NCI-H345 treated with DMSO at 0.1 percent for 48 hours (cell line): ENCODE measurements around the gene SEMA4C.

Experiments
- DNase-seq: peaks from one replicate; lab custom pipeline; 2025; ENCODE audit not compliant: unreplicated experiment; lab: John Stamatoyannopoulos, UW

SEMA4C gene

DNA sequence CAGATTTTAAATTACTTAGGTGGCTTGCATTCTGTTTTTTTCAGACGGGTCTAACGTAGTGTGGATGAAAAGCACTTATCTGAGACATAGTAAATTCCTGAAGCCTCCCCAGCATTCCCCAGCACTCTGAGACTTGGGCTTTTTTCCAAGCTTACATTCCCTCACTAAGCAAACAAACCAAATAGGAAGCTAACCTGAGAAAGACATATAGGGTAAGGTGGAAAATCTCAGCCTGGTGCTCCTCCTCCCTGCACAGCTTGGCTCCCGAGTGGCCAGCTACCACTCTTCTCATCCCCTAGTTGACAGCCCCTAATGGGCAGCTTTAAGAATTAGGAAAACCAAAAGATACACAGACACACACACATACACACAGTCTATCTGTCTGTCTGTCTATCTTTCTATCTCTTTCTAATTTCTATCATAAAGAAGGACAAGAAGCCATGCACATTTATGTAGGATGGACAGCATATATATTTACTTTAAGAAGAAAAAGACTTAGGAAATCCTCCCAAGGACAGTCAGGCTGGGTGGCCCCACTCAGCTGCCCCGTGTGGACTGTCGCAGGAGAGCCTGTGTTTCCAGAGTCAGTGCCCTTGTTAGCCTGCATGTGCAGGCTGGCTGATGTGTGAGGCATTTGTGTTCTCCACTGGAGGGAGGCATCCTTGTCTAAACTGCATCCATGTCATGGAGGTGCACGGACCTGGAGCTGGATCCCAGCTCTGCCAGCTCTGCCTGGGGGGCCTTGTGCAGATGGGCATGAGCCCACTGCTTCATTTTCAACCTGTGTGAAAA lies 45.6 kb downstream of the SEMA4C start:
- DNase-seq, result no peak

DNA sequence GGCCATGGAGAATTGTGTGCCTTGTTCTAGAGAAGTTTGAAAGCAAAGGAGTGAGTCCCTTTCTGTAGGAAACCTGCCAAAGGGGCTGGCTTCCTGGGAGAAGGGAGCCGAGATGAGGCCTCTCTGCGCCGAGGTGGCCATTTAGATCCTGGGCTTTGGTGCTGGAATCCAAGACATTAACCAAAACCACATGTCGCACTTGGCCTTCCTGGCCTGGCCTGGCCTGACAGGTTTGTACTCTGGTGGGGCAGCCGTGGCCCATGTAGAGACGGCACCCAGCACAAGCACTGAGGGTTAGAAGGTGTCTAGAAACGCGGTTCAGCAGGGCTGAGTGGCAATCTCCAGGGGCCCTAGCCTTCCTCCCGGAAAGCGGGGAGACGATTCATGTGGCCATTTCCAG lies 46.7 kb downstream of the SEMA4C start:
- no peak for DNase-seq

DNA sequence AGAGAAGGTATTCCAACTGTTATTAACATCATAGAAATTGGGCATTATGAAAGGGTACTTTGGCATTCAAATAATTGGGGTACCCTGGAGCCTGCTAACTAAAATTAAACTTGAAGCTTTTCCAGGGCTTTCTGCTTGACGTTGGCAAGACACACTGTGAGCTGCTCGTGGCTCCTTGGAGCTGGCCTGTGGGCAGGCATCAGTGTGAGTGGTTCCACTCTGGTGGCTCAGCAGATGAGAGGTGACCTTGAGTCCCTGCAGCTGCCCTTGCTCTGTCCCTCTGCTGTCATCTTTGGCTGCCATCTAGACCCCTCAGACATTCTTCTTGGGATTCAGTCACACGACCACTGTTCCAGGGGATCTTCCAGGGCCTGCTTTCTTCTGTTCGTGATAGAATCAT lies 47.1 kb downstream of the SEMA4C start:
- no peak for DNase-seq

DNA sequence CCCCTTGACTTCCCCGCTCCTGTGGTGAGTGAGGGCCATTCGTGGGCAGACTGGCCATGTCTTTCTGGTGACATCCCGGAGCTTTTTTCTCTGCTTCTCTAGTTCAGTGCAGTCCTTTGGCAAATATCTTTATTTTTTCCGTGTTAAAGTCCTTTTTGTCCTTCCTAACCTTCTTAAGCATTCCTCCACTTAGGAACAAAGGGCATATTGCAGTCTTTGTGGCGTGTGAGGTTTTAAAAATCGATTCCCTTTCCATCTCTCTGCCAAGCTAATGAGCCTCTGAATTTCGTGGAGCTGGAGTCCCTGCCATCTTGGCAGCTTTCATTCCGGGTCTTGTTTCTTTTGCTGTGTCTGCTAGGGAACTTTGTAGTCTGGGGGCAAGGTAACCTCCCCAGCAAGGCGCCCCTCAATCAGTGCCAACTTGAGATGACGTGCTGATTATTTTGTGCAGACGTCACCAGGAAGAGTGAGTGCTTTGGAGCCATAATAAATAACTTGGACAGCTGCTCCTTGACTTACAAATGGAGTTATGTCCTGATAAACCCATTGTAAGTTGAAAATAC lies 48.7 kb downstream of the SEMA4C start:
- no peak for DNase-seq

DNA sequence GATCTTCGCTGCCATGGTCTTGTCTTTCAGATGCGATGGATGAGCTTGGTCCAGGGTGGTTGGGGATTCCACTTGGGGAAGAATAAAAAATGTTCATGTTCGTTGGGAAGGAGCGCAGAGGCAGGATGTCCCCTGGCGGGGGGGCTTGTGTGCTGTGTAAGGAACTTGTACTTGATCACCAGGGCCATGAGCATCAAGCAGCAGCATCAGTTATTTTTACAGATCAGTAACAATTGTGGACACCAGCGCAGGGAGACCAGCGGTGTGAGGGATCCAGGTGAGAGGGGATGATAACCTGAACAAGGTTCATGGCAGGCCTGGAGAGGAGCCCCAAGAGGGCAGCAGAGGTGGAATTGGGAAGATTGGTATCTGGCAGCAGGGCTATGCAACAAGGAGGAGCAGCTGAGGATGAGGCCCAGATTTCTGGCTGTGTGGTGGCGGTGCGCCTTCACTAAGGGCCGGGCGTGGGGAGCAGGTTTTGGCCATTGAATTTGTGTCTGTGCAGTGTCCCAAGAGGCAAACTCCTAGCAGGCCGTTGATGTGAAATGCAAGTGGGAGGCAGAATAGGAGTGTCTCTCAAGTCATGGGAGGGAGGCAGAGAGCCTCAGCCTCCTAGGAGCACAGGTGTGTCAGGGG lies 49.9 kb downstream of the SEMA4C start:
- no peak for DNase-seq

DNA sequence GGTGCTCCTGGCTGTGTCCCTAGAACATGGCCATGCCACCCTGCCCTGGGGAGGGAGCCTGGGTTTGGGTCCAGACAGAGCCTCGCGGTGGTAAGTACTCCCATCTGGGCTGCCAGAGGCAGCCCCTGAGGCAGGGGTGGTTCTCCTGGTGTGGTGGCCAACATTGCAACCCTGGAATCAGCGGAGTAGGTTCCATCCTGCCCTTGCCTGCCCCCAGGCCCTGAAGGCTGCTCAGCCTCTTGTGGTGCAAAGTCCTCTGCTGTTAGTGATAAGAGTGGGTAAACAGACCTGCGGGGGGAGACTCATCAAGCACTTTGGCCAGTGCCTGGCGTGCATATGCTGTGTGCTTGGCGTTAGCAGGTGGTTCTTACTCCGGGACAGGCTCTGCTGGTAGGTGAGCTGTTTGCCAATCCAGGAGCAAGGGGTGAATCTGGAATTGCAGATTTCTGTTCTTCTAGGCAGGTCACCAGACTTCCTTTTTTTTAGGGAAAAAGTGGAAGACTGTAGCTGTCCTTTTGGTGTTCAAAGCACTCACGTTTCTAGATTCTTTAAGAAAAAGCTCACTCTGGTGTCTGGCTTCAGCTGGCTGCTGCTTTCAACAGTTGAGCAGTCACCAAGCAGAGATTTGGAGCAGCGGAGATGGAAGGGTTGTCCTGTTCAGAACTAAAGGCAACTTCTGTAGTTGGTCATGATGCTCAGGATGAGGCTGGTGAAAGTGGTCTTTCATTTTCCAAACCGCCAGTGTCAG lies 50.6 kb downstream of the SEMA4C start:
- peak; percentile 37 for DNase-seq

DNA sequence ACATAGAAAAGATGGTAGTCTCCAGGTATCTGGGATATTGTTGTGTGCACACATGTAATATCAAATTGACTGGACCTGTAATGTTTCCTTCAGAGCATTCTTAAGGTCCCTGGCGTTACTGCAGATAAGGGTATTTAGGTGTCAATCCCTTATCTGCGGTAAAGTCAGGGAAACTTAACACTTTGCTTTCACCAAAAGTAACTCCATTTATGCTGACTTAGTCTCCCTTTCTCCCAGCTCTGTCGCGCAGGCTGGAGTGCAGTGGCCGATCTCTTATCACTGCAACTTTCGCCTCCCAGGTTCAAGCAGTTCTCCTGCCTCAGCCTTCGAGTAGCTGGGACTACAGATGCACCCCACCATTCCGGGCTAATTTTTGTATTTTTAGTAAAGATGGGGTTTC lies 52.0 kb downstream of the SEMA4C start:
- no peak for DNase-seq

DNA sequence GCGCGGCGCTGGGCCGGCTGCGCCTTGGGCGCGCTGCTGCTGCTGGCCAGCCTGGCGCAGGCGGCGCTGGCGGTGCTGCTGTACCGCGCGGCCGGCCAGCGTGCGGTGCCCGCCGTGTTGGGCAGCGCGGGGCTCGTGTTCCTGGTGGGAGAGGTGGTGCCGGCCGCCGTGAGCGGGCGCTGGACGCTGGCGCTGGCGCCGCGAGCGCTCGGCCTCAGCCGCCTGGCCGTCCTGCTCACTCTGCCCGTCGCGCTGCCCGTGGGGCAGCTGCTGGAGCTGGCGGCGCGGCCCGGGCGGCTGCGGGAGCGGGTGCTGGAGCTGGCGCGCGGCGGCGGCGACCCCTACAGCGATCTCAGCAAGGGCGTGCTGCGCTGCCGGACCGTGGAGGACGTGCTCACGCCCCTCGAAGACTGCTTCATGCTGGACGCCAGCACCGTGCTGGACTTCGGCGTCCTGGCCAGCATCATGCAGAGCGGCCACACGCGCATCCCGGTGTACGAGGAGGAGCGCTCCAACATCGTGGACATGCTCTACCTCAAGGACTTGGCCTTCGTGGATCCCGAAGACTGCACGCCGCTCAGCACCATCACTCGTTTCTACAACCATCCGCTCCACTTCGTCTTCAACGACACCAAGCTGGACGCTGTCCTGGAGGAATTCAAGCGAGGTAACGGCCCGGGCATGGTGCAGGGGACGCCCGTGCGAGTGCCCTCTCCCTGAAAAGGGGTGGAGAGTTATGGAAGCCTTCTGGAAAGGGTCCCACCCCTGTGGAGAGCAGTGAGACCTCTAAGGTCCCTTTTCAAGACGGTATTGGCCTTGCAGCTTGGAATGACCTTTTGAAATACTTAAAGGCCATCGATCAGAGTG lies 52.8 kb downstream of the SEMA4C start:
- DNase-seq, result no peak

DNA sequence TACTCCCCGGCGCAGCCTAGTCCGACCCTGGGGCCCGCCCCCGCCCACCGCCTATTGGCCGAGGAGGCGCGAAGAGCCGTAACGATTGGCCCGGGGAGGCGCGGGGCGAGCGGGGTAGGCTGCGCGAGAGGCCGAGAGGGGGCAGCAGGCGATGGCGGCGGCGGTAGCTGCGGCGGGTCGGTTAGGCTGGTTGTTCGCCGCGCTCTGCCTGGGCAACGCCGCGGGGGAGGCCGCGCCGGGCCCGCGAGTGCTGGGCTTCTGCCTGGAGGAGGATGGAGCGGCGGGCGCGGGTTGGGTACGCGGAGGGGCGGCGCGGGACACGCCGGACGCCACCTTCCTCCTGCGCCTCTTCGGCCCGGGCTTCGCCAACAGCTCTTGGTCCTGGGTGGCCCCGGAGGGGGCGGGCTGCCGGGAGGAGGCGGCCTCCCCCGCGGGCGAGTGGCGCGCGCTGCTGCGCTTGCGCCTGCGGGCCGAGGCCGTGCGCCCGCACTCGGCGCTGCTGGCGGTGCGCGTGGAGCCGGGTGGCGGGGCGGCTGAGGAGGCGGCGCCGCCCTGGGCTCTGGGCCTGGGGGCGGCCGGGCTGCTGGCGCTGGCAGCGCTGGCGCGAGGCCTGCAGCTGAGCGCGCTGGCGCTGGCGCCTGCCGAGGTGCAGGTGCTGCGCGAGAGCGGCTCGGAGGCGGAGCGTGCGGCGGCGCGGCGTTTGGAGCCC lies 53.6 kb downstream of the SEMA4C start, which contains the start of gene CNNM3:
Gene CNNM3, plus strand, starts transcription at position 142 of the 709 bp plus-strand sequence. Its CDS starts 10 bp downstream, at position 152.
- DNase-seq, result peak; percentile 86

DNA sequence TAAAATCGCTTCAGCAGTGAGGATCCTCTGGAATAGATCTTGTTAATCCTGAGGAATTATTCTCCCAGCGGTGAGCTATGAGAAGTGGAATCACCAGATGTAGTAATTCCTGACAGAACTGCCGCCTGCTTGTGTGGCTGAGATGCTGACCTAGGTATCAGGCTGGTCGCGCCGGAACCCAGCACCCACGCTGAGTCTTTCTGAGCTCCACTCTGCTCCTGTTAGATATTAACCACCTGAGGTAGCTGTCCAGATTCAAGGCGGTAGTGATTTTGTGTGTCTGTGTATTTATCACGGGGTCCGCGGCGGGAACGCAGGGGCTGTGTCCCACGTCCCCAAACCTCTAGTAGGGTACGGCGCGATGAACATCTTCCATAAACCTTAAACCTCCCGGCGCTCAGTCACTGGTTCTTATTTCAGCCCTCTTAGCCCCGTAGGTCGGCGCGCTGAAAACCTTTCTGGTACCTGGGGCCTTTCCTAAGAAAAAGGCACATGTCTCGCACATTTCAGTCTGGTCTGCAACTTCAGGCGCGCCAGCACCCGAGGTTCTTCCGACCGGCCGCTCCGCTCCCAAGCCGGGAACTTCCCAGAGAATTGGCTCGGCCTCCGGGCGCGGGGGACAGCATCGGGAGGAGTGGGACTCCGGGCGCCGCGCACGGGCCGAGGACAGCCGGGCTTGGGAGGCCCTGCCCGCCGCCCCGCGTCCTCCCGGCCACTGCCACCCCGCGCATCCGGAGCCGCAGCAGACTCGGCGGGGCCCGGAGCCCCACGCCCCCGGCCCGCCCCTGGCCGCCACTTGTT lies 54.4 kb downstream of the SEMA4C start:
- DNase-seq, result peak; percentile 24

DNA sequence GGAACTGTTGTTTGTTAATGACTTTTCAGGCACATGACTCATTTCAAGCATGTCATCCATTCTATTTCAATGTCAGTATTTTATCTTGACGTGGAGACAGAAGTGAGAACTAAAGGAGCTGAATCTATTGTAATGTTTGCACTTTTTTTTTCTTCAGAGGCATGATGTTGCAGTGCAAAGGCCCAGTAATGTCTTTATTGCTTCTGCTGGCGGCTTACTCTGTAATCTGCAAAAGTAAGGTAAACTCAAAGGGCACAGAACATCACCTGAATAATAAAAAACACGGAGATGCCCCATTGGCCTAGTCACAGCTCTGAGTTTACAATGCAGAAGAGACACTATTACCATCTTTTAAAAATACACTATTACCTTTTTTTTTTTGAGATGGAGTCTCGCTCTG lies 56.2 kb downstream of the SEMA4C start:
- DNase-seq, result no peak

DNA sequence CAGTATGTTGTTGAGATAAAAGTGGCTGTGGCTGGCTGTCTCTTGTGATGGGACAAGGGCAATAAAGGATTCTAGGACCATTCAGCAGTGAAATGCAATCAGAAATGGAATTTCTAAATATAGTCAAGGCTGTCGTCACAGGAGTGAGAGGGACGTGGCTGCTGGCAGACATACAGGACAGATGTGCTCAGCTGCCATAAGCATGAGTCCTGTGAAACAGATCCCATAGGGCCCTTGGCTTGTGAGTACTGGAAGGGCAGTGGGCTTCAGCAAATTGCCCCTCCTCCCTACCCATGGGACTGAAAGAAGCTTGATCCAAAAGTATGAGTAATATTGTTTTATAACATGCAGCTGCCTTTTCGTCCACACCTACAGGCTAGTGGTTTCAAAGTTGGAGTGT lies 58.0 kb downstream of the SEMA4C start:
- no peak for DNase-seq

DNA sequence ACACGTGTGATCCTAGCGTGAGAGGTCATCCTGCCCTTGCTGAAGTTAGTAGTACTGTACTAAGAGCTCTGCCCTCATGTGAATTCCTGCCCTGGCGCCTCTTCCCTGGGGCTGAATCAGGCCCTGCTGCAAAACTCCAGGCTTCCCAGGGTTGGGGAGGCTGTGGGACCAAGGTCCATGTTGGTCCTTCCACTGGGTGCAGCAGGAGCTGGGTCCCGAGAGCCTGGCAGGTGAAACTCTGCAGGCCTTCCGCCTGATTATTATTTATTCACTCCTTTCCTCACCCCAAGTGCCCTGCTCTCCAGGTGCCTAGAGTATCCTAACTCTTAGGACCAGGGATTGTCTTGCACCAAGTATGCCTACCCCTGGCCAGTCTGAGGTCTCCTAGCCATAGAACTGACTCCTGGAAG lies 59.1 kb downstream of the SEMA4C start:
- DNase-seq, result no peak

DNA sequence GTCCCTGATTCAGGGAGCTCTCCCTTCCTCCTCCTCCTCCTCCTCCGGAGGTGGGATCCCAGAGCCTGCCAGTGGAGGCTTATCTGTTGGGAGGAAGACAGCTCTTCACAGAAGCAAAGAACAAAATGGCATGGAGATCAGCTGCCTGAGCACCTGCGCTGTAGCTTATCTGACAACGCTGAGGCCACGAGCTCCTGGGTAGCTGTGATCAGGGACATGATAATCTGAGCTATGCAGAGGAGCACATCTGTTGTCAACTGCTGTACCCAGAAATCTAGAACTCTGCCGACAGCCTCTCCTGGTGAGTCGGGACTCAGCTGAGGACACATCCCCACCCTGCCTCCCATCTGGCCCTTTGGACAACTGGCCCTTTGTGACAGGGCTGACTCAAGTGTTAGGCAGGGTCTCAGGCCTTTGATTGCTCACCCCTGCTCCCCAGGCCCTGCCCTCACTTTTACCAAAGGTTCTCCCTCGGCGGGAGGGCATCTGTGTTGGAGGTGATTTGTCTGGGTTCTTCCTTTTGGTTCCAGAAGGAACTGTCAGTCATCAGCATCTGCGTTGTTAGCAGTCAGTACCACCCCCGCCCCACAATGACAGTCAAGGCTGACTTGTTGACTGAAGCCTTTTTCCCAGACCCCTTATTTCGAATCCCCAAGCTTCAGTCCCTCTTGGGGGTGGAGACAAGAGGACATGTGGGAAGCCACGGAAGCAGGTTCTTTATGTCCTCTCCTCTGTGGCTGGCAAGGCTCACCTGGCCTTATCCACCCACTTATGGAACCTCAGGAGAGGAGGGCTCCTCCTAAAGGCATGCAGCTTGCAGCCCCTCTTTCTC lies 59.7 kb downstream of the SEMA4C start:
- DNase-seq, result no peak
